Endodermal cell (in vitro differentiated cells): Measurements from ENCODE around the gene GALNT1. TPM values are rescaled to one million over a fixed set of nuclear protein-coding genes. Genes with fewer than 3 reads are reported as not detected.

Source experiments
- DNase-seq: peaks from one replicate; pipeline ENCODE4 v3.0.0-alpha.2; 2017
- H3K27ac ChIP-seq: 2 replicates; pipeline ENCODE4 v1.5.1; 2013; ENCODE audit warnings: mild to moderate bottlenecking, low read depth, low read length, moderate library complexity
- H3K27me3 ChIP-seq: 2 replicates; pipeline ENCODE4 v1.6.1; 2013; ENCODE audit warnings: mild to moderate bottlenecking, low read length, moderate library complexity; ENCODE audit not compliant: insufficient read depth, control insufficient read depth, poor library complexity, severe bottlenecking
- H3K36me3 ChIP-seq: 2 replicates; pipeline ENCODE4 v1.7.0; 2013; ENCODE audit warnings: mild to moderate bottlenecking, low read length, moderate library complexity; ENCODE audit not compliant: control insufficient read depth, insufficient read depth
- H3K4me1 ChIP-seq: one replicate; pipeline ENCODE4 v1.7.0; 2013; ENCODE audit warnings: low read length; ENCODE audit not compliant: control insufficient read depth, insufficient read depth
- H3K4me3 ChIP-seq: 2 replicates; pipeline ENCODE4 v1.5.1; 2013; ENCODE audit warnings: mild to moderate bottlenecking, low read length, moderate library complexity
- H3K9ac ChIP-seq: 2 replicates; pipeline ENCODE4 v1.6.1; 2013; ENCODE audit warnings: mild to moderate bottlenecking, low read length, moderate library complexity; ENCODE audit not compliant: poor library complexity, severe bottlenecking; ENCODE audit errors: extremely low read depth
- H3K9me3 ChIP-seq: 2 replicates; pipeline ENCODE4 v1.6.1; 2013; ENCODE audit warnings: mild to moderate bottlenecking, low read length, moderate library complexity; ENCODE audit not compliant: control insufficient read depth
- H3K27ac Mint-ChIP-seq: 2 replicates; pipeline ENCODE4 v1.8.0; 2020; ENCODE audit warnings: mixed read lengths
- H3K27me3 Mint-ChIP-seq: 2 replicates; pipeline ENCODE4 v1.8.0; 2021; ENCODE audit warnings: mild to moderate bottlenecking, mixed read lengths; ENCODE audit not compliant: insufficient read depth
- H3K36me3 Mint-ChIP-seq: 2 replicates; pipeline ENCODE4 v1.8.0; 2020; ENCODE audit warnings: low read depth, mixed read lengths
- H3K4me1 Mint-ChIP-seq: 2 replicates; pipeline ENCODE4 v1.8.0; 2020; ENCODE audit warnings: mixed read lengths
- H3K4me3 Mint-ChIP-seq: 2 replicates; pipeline ENCODE4 v1.8.0; 2020; ENCODE audit warnings: mild to moderate bottlenecking, moderate library complexity, mixed read lengths
- H3K9me3 Mint-ChIP-seq: 2 replicates; pipeline ENCODE4 v1.8.0; 2020; ENCODE audit warnings: mild to moderate bottlenecking, mixed read lengths
- WGBS, 2 experiments: methylation state at CpG; one replicate each; pipeline versions ENCODE4 v1.1.5 to v1.1.7; 2013; ENCODE audit warnings: missing lambda C conversion rate in 2 of 2, mixed read lengths in 1 of 2; ENCODE audit not compliant: insufficient coverage in 1 of 2, insufficient read length in 1 of 2; 5-methylcytosine and 5-hydroxymethylcytosine counted together
- total RNA-seq, 2 donors: library from RNA; stranded (reverse); fragmentation: NEBNext Ultra II Directional in 1 of 2; extraction: Animal tissue kit (Norgen Biotek cat#: 25700) in 1 of 2; gene quantifications; 2 replicates in 1 of 2; 3 replicates in 1 of 2; pipeline ENCODE4 v1.2.1, GENCODE V29; 2021
- TF ChIP-seq, protein P1 (sequence below): fragments of 200-600 bp; sonication (generic); conservative IDR thresholded peaks from 2 replicates; pipeline ENCODE4 v1.5.0; 2021; ENCODE audit warnings: antibody characterized with exemption, mild to moderate bottlenecking

The GALNT1 gene
- total RNA-seq, 2 donors from 2014 or later, result 82.5 to 102 TPM

GRCh38 chr18:35577045-35577848 is 4.3 kb upstream of the GALNT1 start:
- Mint-ChIP-seq H3K27ac (no peak overlapping the region), H3K36me3 (peaks cover 7% of the 10 kb centered on the region)
- TF ChIP-seq, protein P1, sequence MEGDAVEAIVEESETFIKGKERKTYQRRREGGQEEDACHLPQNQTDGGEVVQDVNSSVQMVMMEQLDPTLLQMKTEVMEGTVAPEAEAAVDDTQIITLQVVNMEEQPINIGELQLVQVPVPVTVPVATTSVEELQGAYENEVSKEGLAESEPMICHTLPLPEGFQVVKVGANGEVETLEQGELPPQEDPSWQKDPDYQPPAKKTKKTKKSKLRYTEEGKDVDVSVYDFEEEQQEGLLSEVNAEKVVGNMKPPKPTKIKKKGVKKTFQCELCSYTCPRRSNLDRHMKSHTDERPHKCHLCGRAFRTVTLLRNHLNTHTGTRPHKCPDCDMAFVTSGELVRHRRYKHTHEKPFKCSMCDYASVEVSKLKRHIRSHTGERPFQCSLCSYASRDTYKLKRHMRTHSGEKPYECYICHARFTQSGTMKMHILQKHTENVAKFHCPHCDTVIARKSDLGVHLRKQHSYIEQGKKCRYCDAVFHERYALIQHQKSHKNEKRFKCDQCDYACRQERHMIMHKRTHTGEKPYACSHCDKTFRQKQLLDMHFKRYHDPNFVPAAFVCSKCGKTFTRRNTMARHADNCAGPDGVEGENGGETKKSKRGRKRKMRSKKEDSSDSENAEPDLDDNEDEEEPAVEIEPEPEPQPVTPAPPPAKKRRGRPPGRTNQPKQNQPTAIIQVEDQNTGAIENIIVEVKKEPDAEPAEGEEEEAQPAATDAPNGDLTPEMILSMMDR, result no peak

DNA sequence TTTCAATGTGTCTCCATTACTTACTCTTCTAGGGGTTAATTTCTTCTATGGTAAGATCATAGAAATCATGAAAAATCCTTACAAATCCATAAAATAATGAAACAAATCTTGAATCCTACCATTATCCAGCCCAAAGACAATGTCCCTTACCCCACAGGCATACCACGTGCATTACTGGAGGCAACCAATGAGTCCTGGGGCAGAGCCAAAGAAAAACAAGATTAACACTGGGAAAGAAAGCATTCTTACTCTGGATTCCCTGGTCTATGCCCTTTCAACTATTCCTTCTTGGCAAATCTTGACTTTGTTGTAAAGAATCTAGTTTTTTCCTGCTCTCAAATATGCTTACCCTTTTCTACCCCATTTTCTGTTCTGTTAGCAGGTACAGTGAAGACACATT is 3.1 kb upstream of the GALNT1 start:
- Histone ChIP-seq H3K27ac (no peak overlapping the region), H3K27me3 (peaks cover 4% of the 10 kb centered on the region), H3K4me1 (no peaks in the 10 kb centered on the region), H3K4me3 (no peak overlapping the region), H3K9ac (no peak overlapping the region), H3K36me3 (no peaks in the 10 kb centered on the region), H3K9me3 (peaks cover 15% of the 10 kb centered on the region)
- DNase-seq, result no peak
- Mint-ChIP-seq H3K27me3 (peaks cover 14% of the 10 kb centered on the region), H3K36me3 (peaks cover 8% of the 10 kb centered on the region), H3K4me1 (peaks cover 11% of the 10 kb centered on the region), H3K4me3 (no peak overlapping the region), H3K9me3 (peaks cover 19% of the 10 kb centered on the region), H3K27ac (no peak overlapping the region)
- TF ChIP-seq, protein P1, result no peak
- 72 to 80% methylated on average over 1 of the region's 1 CpG for WGBS, 2 experiments

More at GRCh38 chr18:35577045-35577848, 4.3 kb upstream of the GALNT1 start:
- H3K9ac ChIP-seq, result no peak overlapping the region
- Mint-ChIP-seq H3K4me3 (no peak overlapping the region), H3K9me3 (peaks cover 18% of the 10 kb centered on the region), H3K4me1 (peaks cover under 1% of the 10 kb centered on the region), H3K27me3 (peaks cover 14% of the 10 kb centered on the region)
- H3K36me3 ChIP-seq, result no peaks in the 10 kb centered on the region
- H3K4me1 ChIP-seq, result no peaks in the 10 kb centered on the region
- peaks cover 4% of the 10 kb centered on the region for H3K27me3 ChIP-seq
- H3K4me3 ChIP-seq, result no peak overlapping the region
- no peak overlapping the region for H3K27ac ChIP-seq
- H3K9me3 ChIP-seq, result peaks cover 15% of the 10 kb centered on the region
- DNase-seq, result no peak
- 89 to 94% methylated on average over 1 to 7 of the region's 8 CpGs for WGBS, 2 experiments

- Mint-ChIP-seq H3K9me3 (peaks cover 21% of the 10 kb centered on the region), H3K27ac (no peak overlapping the region), H3K4me3 (no peak overlapping the region), H3K36me3 (peaks cover 11% of the 10 kb centered on the region), H3K27me3 (peaks cover 14% of the 10 kb centered on the region), H3K4me1 (peaks cover 12% of the 10 kb centered on the region)
- 83 to 96% methylated on average over 1 to 3 of the region's 4 CpGs for WGBS, 2 experiments
- no peak overlapping the region for H3K9ac ChIP-seq
- H3K27me3 ChIP-seq, result peaks cover 4% of the 10 kb centered on the region
- DNase-seq, result no peak
- TF ChIP-seq, protein P1, result no peak
- H3K9me3 ChIP-seq, result peaks cover 18% of the 10 kb centered on the region
- H3K36me3 ChIP-seq, result no peaks in the 10 kb centered on the region
- H3K4me3 ChIP-seq, result no peak overlapping the region
- H3K27ac ChIP-seq, result no peak overlapping the region
- no peaks in the 10 kb centered on the region for H3K4me1 ChIP-seq
Measured at GRCh38 chr18:35578936-35579335, 2.6 kb upstream of the GALNT1 start.
